ENCODE data around the gene TUBB6.
A peak's percentile ranks its signal among the peaks of the same experiment; 100 is the strongest.

The TUBB6 gene

GRCh38 chr18:12308386-12309100 is 502 bp downstream of the TUBB6 start:
- peak; percentile 84 for DNase-seq (ENCODE audit: low read depth)
- TF ChIP-seq, protein P1, sequence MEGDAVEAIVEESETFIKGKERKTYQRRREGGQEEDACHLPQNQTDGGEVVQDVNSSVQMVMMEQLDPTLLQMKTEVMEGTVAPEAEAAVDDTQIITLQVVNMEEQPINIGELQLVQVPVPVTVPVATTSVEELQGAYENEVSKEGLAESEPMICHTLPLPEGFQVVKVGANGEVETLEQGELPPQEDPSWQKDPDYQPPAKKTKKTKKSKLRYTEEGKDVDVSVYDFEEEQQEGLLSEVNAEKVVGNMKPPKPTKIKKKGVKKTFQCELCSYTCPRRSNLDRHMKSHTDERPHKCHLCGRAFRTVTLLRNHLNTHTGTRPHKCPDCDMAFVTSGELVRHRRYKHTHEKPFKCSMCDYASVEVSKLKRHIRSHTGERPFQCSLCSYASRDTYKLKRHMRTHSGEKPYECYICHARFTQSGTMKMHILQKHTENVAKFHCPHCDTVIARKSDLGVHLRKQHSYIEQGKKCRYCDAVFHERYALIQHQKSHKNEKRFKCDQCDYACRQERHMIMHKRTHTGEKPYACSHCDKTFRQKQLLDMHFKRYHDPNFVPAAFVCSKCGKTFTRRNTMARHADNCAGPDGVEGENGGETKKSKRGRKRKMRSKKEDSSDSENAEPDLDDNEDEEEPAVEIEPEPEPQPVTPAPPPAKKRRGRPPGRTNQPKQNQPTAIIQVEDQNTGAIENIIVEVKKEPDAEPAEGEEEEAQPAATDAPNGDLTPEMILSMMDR (IDR thresholded peaks at IDR 0.05; ENCODE audit: insufficient read depth, low read depth, low read length, missing control alignments): no peak
- peak overlapping the region; percentile 80 for H3K4me3 ChIP-seq (ENCODE audit: low read length)

DNA sequence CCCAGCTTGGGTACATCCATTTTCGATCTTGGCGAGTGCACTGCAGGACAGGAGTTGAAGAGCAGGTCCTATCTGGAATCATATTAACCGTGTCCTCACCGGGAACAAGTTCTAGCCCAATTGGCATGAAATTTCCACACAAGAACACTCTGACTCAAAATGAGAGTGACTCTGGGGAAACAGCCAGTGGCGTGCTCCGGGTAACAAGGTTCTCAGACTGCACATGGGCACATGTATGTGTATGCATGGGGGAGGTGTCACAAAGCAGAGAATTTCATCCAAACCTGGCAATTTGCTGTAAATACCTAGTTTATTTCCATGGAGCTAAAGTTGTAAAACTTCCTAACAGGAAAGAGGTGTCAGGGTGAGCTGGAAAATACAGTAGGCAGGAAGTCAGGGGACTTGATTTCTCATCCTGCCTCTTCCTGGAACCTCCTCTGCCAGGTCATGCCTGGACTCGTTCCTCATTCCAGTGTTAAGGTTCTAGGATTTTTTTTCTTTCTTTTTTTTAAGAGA is 1.7 kb downstream of the TUBB6 start:
- DNase-seq (ENCODE audit: low read depth): peak; percentile 86
- TF ChIP-seq, protein P1 (IDR thresholded peaks at IDR 0.05; ENCODE audit: insufficient read depth, low read depth, low read length, missing control alignments): peak; percentile 3

DNA sequence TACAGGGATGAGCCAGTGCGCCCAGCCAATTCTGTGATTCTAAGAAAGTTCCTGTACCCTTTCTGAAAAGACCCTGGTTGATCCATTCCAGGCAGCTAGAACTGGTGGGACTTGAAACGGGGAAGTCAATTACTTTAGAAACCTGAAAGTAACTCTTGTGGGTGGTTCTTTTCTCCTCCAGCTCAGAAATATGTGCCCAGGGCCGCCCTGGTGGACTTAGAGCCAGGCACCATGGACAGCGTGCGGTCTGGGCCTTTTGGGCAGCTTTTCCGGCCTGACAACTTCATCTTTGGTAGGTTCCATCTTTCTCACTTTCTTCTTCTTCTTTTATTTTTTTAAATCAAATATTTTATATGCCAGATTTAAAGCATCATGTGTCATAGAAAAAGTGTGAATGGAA is 2.7 kb downstream of the TUBB6 start:
- no peak for DNase-seq (ENCODE audit: low read depth)
- H3K4me3 ChIP-seq (ENCODE audit: low read length): no peak overlapping the region
- TF ChIP-seq, protein P1 (IDR thresholded peaks at IDR 0.05; ENCODE audit: insufficient read depth, low read depth, low read length, missing control alignments): no peak

More for the DNA sequence above, 1.7 kb downstream of the TUBB6 start:
- peak overlapping the region; percentile 80 for H3K4me3 ChIP-seq (ENCODE audit: low read length)

GRCh38 chr18:12312976-12313375 is 4.9 kb downstream of the TUBB6 start:
- no peak overlapping the region for H3K4me3 ChIP-seq (ENCODE audit: low read length)
- no peak for DNase-seq (ENCODE audit: low read depth)
- TF ChIP-seq, protein P1 (IDR thresholded peaks at IDR 0.05; ENCODE audit: insufficient read depth, low read depth, low read length, missing control alignments): no peak

DNA sequence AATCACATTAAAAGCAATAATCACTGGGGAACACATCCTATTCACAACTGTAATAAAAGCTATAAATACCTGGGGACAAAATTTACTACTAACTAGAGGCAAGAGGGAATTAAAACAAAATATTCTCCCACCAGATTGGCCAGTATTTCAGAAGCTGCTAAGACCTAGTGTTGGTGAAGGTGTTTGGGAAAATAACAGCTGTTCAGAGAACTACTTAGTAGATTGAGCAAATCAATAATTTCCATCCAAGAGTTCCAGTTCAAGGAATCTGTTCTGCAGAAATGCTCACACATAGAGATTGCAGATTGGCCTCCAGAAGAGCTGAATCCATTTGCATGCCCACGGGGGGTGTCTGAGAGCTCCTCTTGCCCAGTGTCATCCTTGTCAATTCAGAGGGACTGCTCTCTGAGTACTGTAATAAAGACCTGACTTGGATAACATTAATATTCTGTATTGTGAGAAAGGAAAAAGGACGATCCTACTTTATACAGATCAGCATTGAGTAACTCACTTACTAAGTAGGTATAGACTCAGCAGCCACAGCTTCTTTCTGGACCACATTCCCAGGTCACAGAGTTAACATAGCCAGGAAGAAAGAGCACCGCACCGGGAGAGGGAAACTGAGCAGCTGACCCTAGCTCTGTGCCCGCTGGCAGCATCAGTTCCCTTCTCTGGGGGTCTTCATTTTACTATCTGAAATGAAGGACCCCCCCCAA is 5.6 kb downstream of the TUBB6 start:
- no peak for DNase-seq (ENCODE audit: low read depth)
- TF ChIP-seq, protein P1 (IDR thresholded peaks at IDR 0.05; ENCODE audit: insufficient read depth, low read depth, low read length, missing control alignments): no peak
- H3K4me3 ChIP-seq (ENCODE audit: low read length): no peak overlapping the region

DNA sequence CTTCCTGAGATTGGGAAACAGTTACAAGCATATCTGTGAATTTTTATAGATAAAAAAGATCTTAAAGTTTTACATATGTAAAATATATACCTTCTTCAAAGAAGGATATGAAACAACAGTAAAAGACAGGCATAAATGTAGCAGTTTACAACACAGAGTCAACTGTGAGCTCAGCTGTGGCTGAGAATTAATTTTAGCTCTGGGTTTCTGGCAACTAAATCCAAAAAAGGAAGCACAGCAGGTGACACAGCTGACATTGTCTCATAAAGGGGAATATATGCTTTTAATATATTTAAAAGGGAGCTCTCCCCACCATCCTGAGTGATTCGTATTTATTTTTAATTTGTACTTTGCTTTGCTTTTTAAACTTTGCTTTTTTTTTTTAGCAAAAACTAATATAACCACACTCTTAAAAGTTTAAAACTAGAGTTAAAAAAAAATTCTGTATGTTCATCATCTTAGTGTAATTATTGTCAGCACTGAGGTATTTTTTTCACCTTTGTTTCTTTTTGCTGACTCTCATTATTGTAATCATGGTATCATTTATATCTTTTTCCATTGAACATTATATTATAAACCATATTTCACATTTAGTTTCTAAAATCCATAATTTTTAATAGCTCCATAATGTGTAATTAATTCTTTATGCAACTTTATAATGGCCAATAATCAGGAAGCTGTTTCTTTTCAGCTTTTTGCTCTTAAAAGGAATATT is 6.7 kb downstream of the TUBB6 start:
- DNase-seq (ENCODE audit: low read depth): no peak
- TF ChIP-seq, protein P1 (IDR thresholded peaks at IDR 0.05; ENCODE audit: insufficient read depth, low read depth, low read length, missing control alignments): no peak
- H3K4me3 ChIP-seq (ENCODE audit: low read length): no peak overlapping the region
